Endothelial cell of umbilical vein (primary cell): ENCODE measurements around the gene PDCL2. TPM values are rescaled to one million over a fixed set of nuclear protein-coding genes. Genes with fewer than 3 reads are reported as not detected.

ENCODE experiments used
- BruUV-seq: library from RNA; stranded (reverse); fragments of 400-500 nt; replicated peaks from 2 replicates; lab custom pipeline; 2021; lab: Mats Ljungman, UMichigan
- CTCF ChIA-PET: fragments of 300-600, 350-600 bp; sonication (Branson Sonifier 250); formaldehyde crosslinking; loops from one replicate; lab custom pipeline; 2021; ENCODE audit warnings: antibody characterized with exemption, inconsistent platforms; lab: Charles Lee
- POLR2A ChIA-PET: fragments of 300-600, 350-600 bp; sonication (Branson Sonifier 250); formaldehyde crosslinking; loops from one replicate; lab custom pipeline; 2021; ENCODE audit warnings: antibody characterized with exemption, inconsistent platforms; lab: Charles Lee
- DNase-seq: peaks from one replicate; pipeline ENCODE4 v3.0.0-alpha.2; 2011; ENCODE audit warnings: low read depth, low spot score
- FAIRE-seq: peaks from 2 replicates; lab custom pipeline; 2011; peaks lifted over from hg19 to GRCh38; lab: Jason Lieb, UNC
- H2AFZ ChIP-seq: 2 replicates; pipeline ENCODE4 v1.6.0; 2012; ENCODE audit warnings: low read depth, low read length, control low read depth, inconsistent platforms
- H3K27ac ChIP-seq: 2 replicates; pipeline ENCODE4 v1.5.1; 2011; ENCODE audit warnings: low read depth, mild to moderate bottlenecking, control low read depth, low read length, moderate library complexity; ENCODE audit not compliant: insufficient read depth
- H3K27me3 ChIP-seq, 2 experiments: 2 replicates each; pipeline versions ENCODE4 v1.6.0 to v1.6.1; 2011; ENCODE audit warnings: low read length in 2 of 2, mixed read lengths in 1 of 2; ENCODE audit not compliant: control insufficient read depth in 2 of 2, insufficient read depth in 2 of 2
- H3K36me3 ChIP-seq, 2 experiments: 2 replicates in 1 of 2; 3 replicates in 1 of 2; pipeline ENCODE4 v1.5.1; 2011; ENCODE audit warnings: low read length in 2 of 2, mild to moderate bottlenecking in 1 of 2, moderate library complexity in 1 of 2; ENCODE audit not compliant: control insufficient read depth in 2 of 2, insufficient read depth in 2 of 2; ENCODE audit errors: extremely low read depth in 1 of 2
- H3K4me1 ChIP-seq: 3 replicates; pipeline ENCODE4 v1.5.1; 2011; ENCODE audit warnings: mild to moderate bottlenecking, low read length; ENCODE audit not compliant: control insufficient read depth, insufficient read depth; ENCODE audit errors: extremely low read depth
- H3K4me2 ChIP-seq: 2 replicates; pipeline ENCODE4 v1.6.1; 2011; ENCODE audit warnings: low read length, control low read depth, mixed read lengths; ENCODE audit not compliant: insufficient read depth
- H3K4me3 ChIP-seq, 3 experiments: fragments of 200-600 bp in 1 of 3; sonication (generic), shearing (Covaris generic) in 1 of 3; replicated peaks in 1 of 3; 2 replicates each; pipeline ENCODE4 v1.5.1; 2011 to 2016; ENCODE audit warnings: control low read depth in 3 of 3, low read length in 3 of 3, mild to moderate bottlenecking in 2 of 3, inconsistent platforms in 1 of 3, low read depth in 1 of 3, moderate library complexity in 1 of 3; ENCODE audit not compliant: insufficient read depth in 1 of 3
- H3K79me2 ChIP-seq: 2 replicates; pipeline ENCODE4 v1.6.0; 2012; ENCODE audit warnings: low read length, inconsistent platforms; ENCODE audit not compliant: control insufficient read depth, insufficient read depth
- H3K9ac ChIP-seq: replicated peaks from 2 replicates; pipeline ENCODE3; 2011; ENCODE audit warnings: low read length, control low read depth; ENCODE audit not compliant: insufficient read depth; ENCODE audit errors: extremely low read depth
- H3K9me1 ChIP-seq: replicated peaks from 3 replicates; pipeline ENCODE4 v1.6.0; 2011; ENCODE audit warnings: mild to moderate bottlenecking, low read length; ENCODE audit not compliant: control insufficient read depth, insufficient read depth; ENCODE audit errors: extremely low read depth
- H3K9me3 ChIP-seq: replicated peaks from 2 replicates; pipeline ENCODE4 v1.5.1; 2012; ENCODE audit warnings: low read length, inconsistent platforms; ENCODE audit not compliant: control insufficient read depth, insufficient read depth
- H4K20me1 ChIP-seq: replicated peaks from 2 replicates; pipeline ENCODE3; 2011; ENCODE audit warnings: mild to moderate bottlenecking, low read length; ENCODE audit not compliant: control insufficient read depth, insufficient read depth; ENCODE audit errors: extremely low read depth
- EZH2 ChIP-seq: IDR thresholded peaks from 2 replicates; pipeline ENCODE4 v1.6.1; 2012; ENCODE audit warnings: borderline replicate concordance, low read depth, mild to moderate bottlenecking, moderate library complexity, low read length, inconsistent platforms; ENCODE audit not compliant: severe bottlenecking
- FOS ChIP-seq: IDR thresholded peaks from 2 replicates; pipeline ENCODE4 v1.6.1; 2011; ENCODE audit warnings: mild to moderate bottlenecking, low read length, moderate library complexity, borderline replicate concordance; ENCODE audit not compliant: insufficient read depth
- GATA2 ChIP-seq: IDR thresholded peaks from 2 replicates; pipeline ENCODE4 v1.7.0; 2011; ENCODE audit warnings: low read depth, mild to moderate bottlenecking, moderate library complexity, mixed read lengths, low read length; ENCODE audit not compliant: insufficient read length, insufficient read depth
- JUN ChIP-seq: IDR thresholded peaks from 2 replicates; pipeline ENCODE4 v1.6.1; 2011; ENCODE audit warnings: borderline replicate concordance, low read depth; ENCODE audit not compliant: insufficient read length, insufficient read depth
- MYC ChIP-seq: IDR thresholded peaks from one replicate; pipeline ENCODE4 v1.6.1; 2011; ENCODE audit warnings: mild to moderate bottlenecking, low read depth, low read length
- POLR2A ChIP-seq: IDR thresholded peaks from 2 replicates; pipeline ENCODE4 v1.6.1; 2012; ENCODE audit warnings: low read depth, mild to moderate bottlenecking, control low read depth, low read length
- POLR2AphosphoS5 ChIP-seq: IDR thresholded peaks from 2 replicates; pipeline ENCODE4 v1.6.1; 2012; ENCODE audit warnings: low read depth, mild to moderate bottlenecking, control low read depth, low read length, moderate library complexity; ENCODE audit not compliant: insufficient read depth
- dilution Hi-C: fragments of 300-500 bp; cut with MboI; formaldehyde crosslinking; loops from one replicate; pipeline ENCODE4 v1.15.0; 2019; ENCODE audit warnings: low sequenced_read_pairs; ENCODE audit not compliant: extremely low pct_ligation_motif_present
- intact Hi-C: fragments of 100-400 bp; cut with micrococcal nuclease; formaldehyde crosslinking; loops from one replicate; pipeline ENCODE4 v1.10.0; 2022
- polyA plus RNA-seq, 4 experiments: library from polyadenylated mRNA; depleted of rRNA in 3 of 4; stranded (reverse) in 3 of 4; unstranded in 1 of 4; fragments of >200 nt; gene quantifications; 2 replicates each; pipeline versions ENCODE4 v1.2.1 to v1.2.3, GENCODE V29; 2011 to 2012; ENCODE audit warnings: missing spikeins in 1 of 4
- total RNA-seq: library from RNA; stranded (reverse); gene quantifications from 2 replicates; pipeline ENCODE4 v1.2.3, GENCODE V29; 2021
- TF ChIP-seq, protein P1 (sequence below), 2 donors: IDR thresholded peaks; 1 replicate in 1 of 2; 2 replicates in 1 of 2; pipeline ENCODE4 v1.5.1; 2011; ENCODE audit warnings: low read length in 2 of 2, mild to moderate bottlenecking in 2 of 2, moderate library complexity in 2 of 2, control low read depth in 1 of 2, inconsistent platforms in 1 of 2, low read depth in 1 of 2; ENCODE audit not compliant: insufficient read depth in 1 of 2; ENCODE audit errors: extremely low read depth in 1 of 2
- TF ChIP-seq, protein P2 (sequence below): IDR thresholded peaks from 2 replicates; pipeline ENCODE4 v1.6.1; 2011; ENCODE audit not compliant: insufficient read depth, insufficient read length

The PDCL2 gene
- total and polyA plus RNA-seq, 2 donors (not counting 3 experiments of a cell fraction or from before 2014, with no cell fraction given) = not detected

DNA sequence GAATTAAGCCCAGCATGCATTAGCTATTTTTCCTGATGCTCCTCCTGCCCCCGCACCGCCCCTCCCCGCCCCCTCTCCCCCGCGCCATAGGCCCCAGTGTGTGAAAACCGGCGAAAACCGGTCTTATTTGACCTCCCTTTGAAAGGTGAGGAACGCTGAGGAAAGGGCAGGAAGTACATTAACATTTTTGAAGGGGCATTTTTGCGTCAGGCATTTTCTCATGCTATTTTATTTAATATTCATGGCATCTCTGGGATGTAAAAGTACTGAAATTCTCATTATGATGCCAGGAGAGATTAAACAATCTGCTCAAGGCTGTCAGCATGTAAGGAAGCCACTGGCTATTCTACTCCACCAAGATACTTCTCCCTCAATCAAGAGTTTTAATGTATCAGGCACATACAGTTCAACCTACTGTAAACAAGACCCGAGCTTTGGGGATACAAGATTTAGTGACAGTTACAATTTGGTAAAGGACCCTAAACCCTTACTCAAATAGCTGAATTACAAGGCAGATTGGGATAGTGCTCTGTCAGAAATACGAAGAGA, 45.3 kb upstream of the PDCL2 start:
- TF ChIP-seq, protein P1, sequence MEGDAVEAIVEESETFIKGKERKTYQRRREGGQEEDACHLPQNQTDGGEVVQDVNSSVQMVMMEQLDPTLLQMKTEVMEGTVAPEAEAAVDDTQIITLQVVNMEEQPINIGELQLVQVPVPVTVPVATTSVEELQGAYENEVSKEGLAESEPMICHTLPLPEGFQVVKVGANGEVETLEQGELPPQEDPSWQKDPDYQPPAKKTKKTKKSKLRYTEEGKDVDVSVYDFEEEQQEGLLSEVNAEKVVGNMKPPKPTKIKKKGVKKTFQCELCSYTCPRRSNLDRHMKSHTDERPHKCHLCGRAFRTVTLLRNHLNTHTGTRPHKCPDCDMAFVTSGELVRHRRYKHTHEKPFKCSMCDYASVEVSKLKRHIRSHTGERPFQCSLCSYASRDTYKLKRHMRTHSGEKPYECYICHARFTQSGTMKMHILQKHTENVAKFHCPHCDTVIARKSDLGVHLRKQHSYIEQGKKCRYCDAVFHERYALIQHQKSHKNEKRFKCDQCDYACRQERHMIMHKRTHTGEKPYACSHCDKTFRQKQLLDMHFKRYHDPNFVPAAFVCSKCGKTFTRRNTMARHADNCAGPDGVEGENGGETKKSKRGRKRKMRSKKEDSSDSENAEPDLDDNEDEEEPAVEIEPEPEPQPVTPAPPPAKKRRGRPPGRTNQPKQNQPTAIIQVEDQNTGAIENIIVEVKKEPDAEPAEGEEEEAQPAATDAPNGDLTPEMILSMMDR (IDR thresholded peaks at IDR 0.05; ENCODE audit: extremely low read depth in 1 of 2, insufficient read depth in 1 of 2, low read depth in 1 of 2, low read length in 2 of 2) = no peak
- no peak for TF ChIP-seq EZH2
- no peak for TF ChIP-seq FOS
- TF ChIP-seq, protein P2, sequence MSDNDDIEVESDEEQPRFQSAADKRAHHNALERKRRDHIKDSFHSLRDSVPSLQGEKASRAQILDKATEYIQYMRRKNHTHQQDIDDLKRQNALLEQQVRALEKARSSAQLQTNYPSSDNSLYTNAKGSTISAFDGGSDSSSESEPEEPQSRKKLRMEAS = no peak
- TF ChIP-seq POLR2AphosphoS5 = no peak
- TF ChIP-seq GATA2 = no peak
- TF ChIP-seq JUN = no peak
- TF ChIP-seq POLR2A = no peak
- TF ChIP-seq MYC = no peak
- H3K4me2 ChIP-seq = no peak overlapping the region
- no peaks in the 10 kb centered on the region for H4K20me1 ChIP-seq
- no peak overlapping the region for H3K4me3 ChIP-seq
- H3K9ac ChIP-seq = no peak overlapping the region
- ChIA-PET CTCF (interaction anchor here (0.7 to 1.6 kb wide), 3 partner anchors 10 to 666 kb away, joined by 3 to 5 read pairs (median 4); no protein-coding TSS in a partner anchor), POLR2A (no interaction called here)
- no peaks in the 10 kb centered on the region for H3K9me1 ChIP-seq
- intact Hi-C loops (no loop called here), dilution Hi-C loops (no loop called here)
- FAIRE-seq (no peak), DNase-seq (no peak)
- no TSS peak for BruUV-seq
- H3K36me3 ChIP-seq = no peaks in the 10 kb centered on the region
- no peaks in the 10 kb centered on the region for H3K79me2 ChIP-seq
- peaks cover 7% of the 10 kb centered on the region for H3K4me1 ChIP-seq
- peaks cover 36 to 62% of the 10 kb centered on the region in 2 experiments for H3K27me3 ChIP-seq
- no peaks in the 10 kb centered on the region for H3K9me3 ChIP-seq
- no peak overlapping the region for H2AFZ ChIP-seq
- no peak overlapping the region for H3K27ac ChIP-seq
